ENCODE results near the gene UGT1A9.

GRCh38 chr2:233671290-233672161, at the start of gene UGT1A9:
- TF ChIP-seq GATA2 (IDR thresholded peaks at IDR 0.05; ENCODE audit: low read depth, low read length) (no peak), GATA3 (IDR thresholded peaks at IDR 0.05; ENCODE audit: low read depth, low read length) (no peak)

Data from SH-SY5Y (cell line).